ENCODE measurements around the gene ODF2. TPM values are rescaled to one million over a fixed set of nuclear protein-coding genes. Genes with fewer than 3 reads are reported as not detected.
"Not testable (repeated sequence)": the region's sequence is repeated elsewhere in the genome, so short reads cannot be mapped to it uniquely, and the experiment has no call there.

Gene ODF2
- total RNA-seq, 2 donors from 2014 or later, result 49.4 to 66.2 TPM

DNA sequence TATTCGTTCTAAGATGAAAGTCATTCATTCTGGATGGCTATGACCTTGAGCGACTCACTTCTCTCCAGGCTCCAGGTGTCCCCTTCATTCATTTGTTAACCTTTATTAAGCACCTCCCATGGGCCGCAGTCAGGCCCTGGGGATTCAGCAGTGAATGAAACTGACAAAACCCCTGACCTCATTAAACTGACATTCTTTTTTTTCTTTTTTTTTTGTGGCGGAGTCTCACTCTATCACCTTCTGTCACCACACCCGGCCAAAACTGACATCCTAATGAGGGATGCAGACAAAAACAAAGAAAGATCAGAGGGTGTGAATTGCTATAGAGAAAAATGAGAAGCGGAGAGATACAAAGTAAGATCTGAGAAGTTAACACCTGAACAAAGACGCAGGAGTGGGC lies 16.5 kb upstream of the ODF2 start:
- Mint-ChIP-seq H3K4me1 (no peaks in the 10 kb centered on the region), H3K36me3 (ENCODE audit: low read depth) (no peaks in the 10 kb centered on the region), H3K4me3 (no peak overlapping the region), H3K9me3 (no peaks in the 10 kb centered on the region), H3K27ac (no peak overlapping the region), H3K27me3 (no peaks in the 10 kb centered on the region)
- ATAC-seq (replicated peaks), result no peak

DNA sequence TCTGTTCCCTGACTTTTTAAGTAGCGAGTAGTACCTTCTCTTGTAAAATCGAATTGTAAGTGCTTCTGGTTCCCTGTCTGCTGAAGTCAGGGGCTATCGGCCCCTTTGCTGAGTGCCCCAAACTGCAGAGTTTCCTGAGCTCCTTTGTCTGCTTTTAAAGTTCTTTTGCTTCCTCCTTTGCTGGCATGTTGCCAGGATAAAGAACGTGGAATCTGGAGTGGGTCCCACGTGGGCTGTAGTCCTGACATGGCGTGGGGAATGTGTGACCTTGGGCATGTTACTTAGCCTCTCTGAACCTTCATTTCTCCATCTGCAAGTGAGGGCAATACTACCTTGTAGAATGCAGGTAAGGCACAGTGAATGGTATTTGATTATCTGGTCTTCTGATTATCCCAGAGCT lies 13.7 kb upstream of the ODF2 start:
- no peak for ATAC-seq (replicated peaks)

DNA sequence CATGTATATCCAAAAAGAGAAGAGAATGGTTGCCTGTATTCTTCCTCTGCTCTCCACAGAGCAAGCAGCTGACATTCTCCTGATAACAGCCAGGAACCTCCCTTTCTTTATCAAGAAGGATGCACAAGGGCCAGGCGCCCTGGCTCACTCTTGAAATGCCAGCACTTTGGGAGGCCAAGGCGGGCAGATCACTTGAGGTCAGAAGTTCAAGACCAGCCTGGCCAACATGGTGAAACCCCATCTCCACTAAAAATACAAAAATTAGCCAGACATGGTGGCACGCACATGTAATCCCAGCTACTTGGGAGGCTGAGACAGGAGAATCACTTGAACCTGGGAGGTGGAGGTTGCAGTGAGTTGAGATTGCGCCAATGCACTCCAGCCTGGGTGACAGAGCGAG lies 9.3 kb upstream of the ODF2 start:
- not testable (repeated sequence) for H3K4me3 Mint-ChIP-seq; H3K36me3 Mint-ChIP-seq (ENCODE audit: low read depth); H3K4me1 Mint-ChIP-seq; H3K9me3 Mint-ChIP-seq; H3K27ac Mint-ChIP-seq; ATAC-seq (replicated peaks); H3K27me3 Mint-ChIP-seq

More for the DNA sequence above, 13.7 kb upstream of the ODF2 start:
- Mint-ChIP-seq H3K4me1 (no peaks in the 10 kb centered on the region), H3K9me3 (no peaks in the 10 kb centered on the region), H3K27ac (no peak overlapping the region), H3K27me3 (no peaks in the 10 kb centered on the region), H3K36me3 (ENCODE audit: low read depth) (no peaks in the 10 kb centered on the region), H3K4me3 (no peak overlapping the region)

GRCh38 chr9:128448746-128449145 lies 7.1 kb upstream of the ODF2 start:
- H3K4me1 Mint-ChIP-seq, result no peaks in the 10 kb centered on the region
- ATAC-seq (replicated peaks), result no peak
- H3K36me3 Mint-ChIP-seq (ENCODE audit: low read depth), result no peaks in the 10 kb centered on the region
- H3K27me3 Mint-ChIP-seq, result no peaks in the 10 kb centered on the region
- no peaks in the 10 kb centered on the region for H3K9me3 Mint-ChIP-seq
- no peak overlapping the region for H3K4me3 Mint-ChIP-seq
- H3K27ac Mint-ChIP-seq, result no peak overlapping the region

DNA sequence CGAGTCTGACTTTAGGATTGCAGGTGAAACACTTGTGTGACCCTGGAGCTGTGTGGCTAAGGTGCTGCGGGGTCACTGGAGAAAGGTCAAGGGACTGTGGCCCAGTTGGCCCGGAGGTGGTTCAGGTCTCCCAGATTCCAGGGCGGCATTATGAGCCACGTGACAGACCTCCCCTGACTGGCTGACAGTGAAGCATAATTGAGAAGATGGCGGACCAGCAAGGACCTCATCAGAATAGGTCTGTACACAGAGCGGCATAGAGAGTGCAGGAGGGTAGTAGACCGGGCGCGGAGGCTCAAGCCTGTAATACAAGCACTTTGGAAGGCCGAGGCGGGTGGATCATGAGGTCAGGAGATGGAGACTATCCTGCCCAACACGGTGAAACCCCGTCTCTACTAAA lies 815 bp upstream of the ODF2 start:
- Mint-ChIP-seq H3K9me3 (no peaks in the 10 kb centered on the region), H3K27ac (peak overlapping the region; percentile 26), H3K36me3 (ENCODE audit: low read depth) (peaks cover 11% of the 10 kb centered on the region), H3K27me3 (no peaks in the 10 kb centered on the region), H3K4me3 (peak overlapping the region; percentile 87), H3K4me1 (peaks cover 5% of the 10 kb centered on the region)
- no peak for ATAC-seq (replicated peaks)

GRCh38 chr9:128456613-128457061 lies 831 bp downstream of the ODF2 start:
- H3K4me3 Mint-ChIP-seq, result peak overlapping the region; percentile 87
- no peaks in the 10 kb centered on the region for H3K9me3 Mint-ChIP-seq
- H3K27ac Mint-ChIP-seq, result peak overlapping the region; percentile 81
- ATAC-seq (replicated peaks), result peak; percentile 76
- H3K4me1 Mint-ChIP-seq, result peaks cover 5% of the 10 kb centered on the region
- H3K36me3 Mint-ChIP-seq (ENCODE audit: low read depth), result peaks cover 28% of the 10 kb centered on the region
- H3K27me3 Mint-ChIP-seq, result no peaks in the 10 kb centered on the region

DNA sequence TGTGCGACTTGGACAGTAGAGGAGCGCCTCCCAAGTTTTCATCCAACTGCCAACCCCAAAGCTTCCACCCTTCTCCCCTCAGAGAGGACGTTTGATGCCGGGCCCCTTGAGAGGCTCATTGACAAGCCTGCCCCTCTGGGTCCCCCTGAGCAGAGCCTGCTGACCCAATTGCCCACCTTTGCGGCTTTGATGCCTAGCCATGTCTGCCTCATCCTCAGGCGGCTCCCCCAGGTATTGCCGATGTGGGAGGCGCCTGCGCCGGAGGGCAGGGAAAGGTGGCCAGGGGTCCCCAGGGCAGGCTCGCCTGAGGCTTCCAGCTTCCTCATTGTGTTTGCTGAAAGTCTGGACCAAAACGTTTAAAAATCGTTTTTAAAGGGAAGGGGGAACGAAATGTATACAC lies 1.4 kb downstream of the ODF2 start:
- H3K4me3 Mint-ChIP-seq, result peak overlapping the region; percentile 87
- peaks cover 5% of the 10 kb centered on the region for H3K4me1 Mint-ChIP-seq
- no peaks in the 10 kb centered on the region for H3K9me3 Mint-ChIP-seq
- ATAC-seq (replicated peaks), result no peak
- H3K27me3 Mint-ChIP-seq, result no peaks in the 10 kb centered on the region
- H3K36me3 Mint-ChIP-seq (ENCODE audit: low read depth), result peaks cover 33% of the 10 kb centered on the region
- peak overlapping the region; percentile 81 for H3K27ac Mint-ChIP-seq

- Mint-ChIP-seq H3K9me3 (no peaks in the 10 kb centered on the region), H3K36me3 (ENCODE audit: low read depth) (peaks cover 51% of the 10 kb centered on the region), H3K4me1 (peaks cover 5% of the 10 kb centered on the region), H3K27ac (no peak overlapping the region), H3K27me3 (no peaks in the 10 kb centered on the region), H3K4me3 (no peak overlapping the region)
- ATAC-seq (replicated peaks), result no peak
Measured at GRCh38 chr9:128459011-128459410, 3.2 kb downstream of the ODF2 start.

- no peak overlapping the region for H3K27ac Mint-ChIP-seq
- H3K36me3 Mint-ChIP-seq (ENCODE audit: low read depth), result peaks cover 66% of the 10 kb centered on the region
- H3K9me3 Mint-ChIP-seq, result no peaks in the 10 kb centered on the region
- no peak for ATAC-seq (replicated peaks)
- no peak overlapping the region for H3K4me3 Mint-ChIP-seq
- H3K4me1 Mint-ChIP-seq, result no peaks in the 10 kb centered on the region
- no peaks in the 10 kb centered on the region for H3K27me3 Mint-ChIP-seq
Measured at GRCh38 chr9:128469070-128469469, 13.3 kb downstream of the ODF2 start.

DNA sequence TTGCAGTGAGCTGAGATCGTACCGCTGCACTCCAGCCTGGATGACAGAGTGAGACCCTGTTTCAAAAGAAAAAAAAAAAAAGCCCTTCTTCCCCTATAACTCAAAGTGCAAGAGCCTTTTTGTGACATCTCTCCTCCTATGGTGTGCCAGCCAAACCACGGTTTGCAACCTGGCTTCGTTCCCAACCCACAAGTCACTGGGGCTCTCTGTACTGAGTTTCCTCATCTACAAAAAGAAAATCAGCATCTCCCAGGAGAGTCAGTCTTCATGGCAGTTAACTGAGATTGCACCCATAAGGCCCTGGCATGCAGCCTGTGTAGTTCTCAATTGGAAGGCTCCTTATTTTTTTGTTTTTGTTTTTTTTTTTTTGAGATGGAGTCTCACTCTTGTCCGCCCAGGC lies 14.8 kb downstream of the ODF2 start:
- H3K9me3 Mint-ChIP-seq, result no peaks in the 10 kb centered on the region
- H3K4me3 Mint-ChIP-seq, result no peak overlapping the region
- ATAC-seq (replicated peaks), result no peak
- no peaks in the 10 kb centered on the region for H3K4me1 Mint-ChIP-seq
- H3K27me3 Mint-ChIP-seq, result no peaks in the 10 kb centered on the region
- peaks cover 78% of the 10 kb centered on the region for H3K36me3 Mint-ChIP-seq (ENCODE audit: low read depth)
- peak overlapping the region; percentile 17 for H3K27ac Mint-ChIP-seq

DNA sequence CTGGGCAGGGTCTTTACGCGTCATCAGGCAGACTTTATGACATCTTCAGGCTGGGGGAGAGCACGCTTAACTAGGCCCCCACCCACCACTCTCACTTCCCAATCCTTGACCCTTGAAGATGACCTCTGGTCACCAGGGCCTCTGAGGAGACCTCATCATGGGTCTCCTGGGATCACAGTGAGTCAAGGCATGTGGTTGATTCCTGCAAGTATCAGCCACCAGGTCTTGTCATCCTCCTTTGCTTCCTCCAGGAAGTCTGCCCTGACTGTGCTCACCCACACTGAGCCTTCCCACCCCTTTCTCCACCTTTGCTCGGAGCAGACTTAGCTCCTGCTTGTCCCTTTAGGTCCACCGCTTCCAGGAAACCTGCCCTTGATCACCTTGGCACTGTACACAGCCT lies 17.3 kb downstream of the ODF2 start:
- H3K36me3 Mint-ChIP-seq (ENCODE audit: low read depth), result peaks cover 87% of the 10 kb centered on the region
- no peak for ATAC-seq (replicated peaks)
- H3K27ac Mint-ChIP-seq, result peak overlapping the region; percentile 57
- no peak overlapping the region for H3K4me3 Mint-ChIP-seq
- no peaks in the 10 kb centered on the region for H3K27me3 Mint-ChIP-seq
- no peaks in the 10 kb centered on the region for H3K9me3 Mint-ChIP-seq
- no peaks in the 10 kb centered on the region for H3K4me1 Mint-ChIP-seq

- Mint-ChIP-seq H3K9me3 (no peaks in the 10 kb centered on the region), H3K36me3 (ENCODE audit: low read depth) (peaks cover 88% of the 10 kb centered on the region), H3K27me3 (no peaks in the 10 kb centered on the region), H3K27ac (no peak overlapping the region), H3K4me1 (no peaks in the 10 kb centered on the region), H3K4me3 (no peak overlapping the region)
- no peak for ATAC-seq (replicated peaks)
Measured at GRCh38 chr9:128475867-128476266, 20.1 kb downstream of the ODF2 start.

GRCh38 chr9:128479262-128479661 lies 23.5 kb downstream of the ODF2 start:
- Mint-ChIP-seq H3K36me3 (ENCODE audit: low read depth) (peaks cover 87% of the 10 kb centered on the region), H3K27me3 (no peaks in the 10 kb centered on the region), H3K27ac (peak overlapping the region; percentile 57), H3K4me3 (no peak overlapping the region), H3K9me3 (no peaks in the 10 kb centered on the region), H3K4me1 (no peaks in the 10 kb centered on the region)
- ATAC-seq (replicated peaks), result no peak

- ATAC-seq (replicated peaks), result no peak
- no peaks in the 10 kb centered on the region for H3K9me3 Mint-ChIP-seq
- no peaks in the 10 kb centered on the region for H3K27me3 Mint-ChIP-seq
- H3K36me3 Mint-ChIP-seq (ENCODE audit: low read depth), result peaks cover 81% of the 10 kb centered on the region
- H3K4me1 Mint-ChIP-seq, result no peaks in the 10 kb centered on the region
- H3K4me3 Mint-ChIP-seq, result no peak overlapping the region
- H3K27ac Mint-ChIP-seq, result peak overlapping the region; percentile 9
Measured at GRCh38 chr9:128481561-128481960, 25.8 kb downstream of the ODF2 start.

DNA sequence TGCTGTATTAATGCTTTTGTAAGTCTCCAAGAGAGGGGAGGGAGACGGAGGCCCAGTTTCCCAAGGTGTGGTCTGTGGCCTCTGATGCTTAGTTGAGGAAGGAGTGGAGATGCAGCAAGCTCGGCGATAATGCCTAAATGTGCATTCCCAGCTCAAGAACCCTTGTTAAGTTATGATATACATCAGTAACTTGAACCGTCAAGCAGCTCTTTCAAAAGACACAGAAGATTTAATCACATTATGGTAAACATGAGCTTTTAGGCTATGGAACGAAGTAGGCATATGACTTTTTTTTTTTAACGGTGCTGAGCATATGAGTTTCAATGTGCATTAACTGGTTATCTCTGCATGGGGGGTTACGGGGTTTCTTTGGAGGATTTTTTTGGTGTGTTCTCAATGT lies 26.4 kb downstream of the ODF2 start:
- ATAC-seq (replicated peaks), result no peak
- Mint-ChIP-seq H3K9me3 (no peaks in the 10 kb centered on the region), H3K4me1 (no peaks in the 10 kb centered on the region)

More for the DNA sequence above, 26.4 kb downstream of the ODF2 start:
- H3K27me3 Mint-ChIP-seq, result no peaks in the 10 kb centered on the region
- no peak overlapping the region for H3K4me3 Mint-ChIP-seq
- peaks cover 85% of the 10 kb centered on the region for H3K36me3 Mint-ChIP-seq (ENCODE audit: low read depth)
- H3K27ac Mint-ChIP-seq, result peak overlapping the region; percentile 20

Data from activated T-helper 17 cell treated with anti-CD3 and anti-CD28 coated beads, Interleukin-2, amount 50 U/mL, for 72 hours (primary cell).